Measurements from ENCODE around the gene ATP13A5. TPM values are rescaled to one million over a fixed set of nuclear protein-coding genes. Genes with fewer than 3 reads are reported as not detected.

ATP13A5 gene
- total RNA-seq, 1 donor from 2014 or later: under 0.01 TPM

Other genes starting within 250 kb of the ATP13A5 start
- 8.1 TPM for gene PLAAT1, start 137.5 kb downstream of the ATP13A5 start, total RNA-seq
- 17.2 TPM for gene ATP13A4, start 176.1 kb upstream of the ATP13A5 start, total RNA-seq
- gene OPA1, start 214.5 kb upstream of the ATP13A5 start, total RNA-seq: 133 TPM

Measured in occipital lobe (tissue), 1 donor.